NCI-H1930 (cell line): ENCODE data around the gene RNF44.
"Not testable (repeated sequence)": the region's sequence is repeated elsewhere in the genome, so short reads cannot be mapped to it uniquely, and the experiment has no call there.

Experiments used
- DNase-seq, 2 experiments: peaks; one replicate each; lab custom pipeline; 2025; lab: John Stamatoyannopoulos, UW

Gene RNF44

DNA sequence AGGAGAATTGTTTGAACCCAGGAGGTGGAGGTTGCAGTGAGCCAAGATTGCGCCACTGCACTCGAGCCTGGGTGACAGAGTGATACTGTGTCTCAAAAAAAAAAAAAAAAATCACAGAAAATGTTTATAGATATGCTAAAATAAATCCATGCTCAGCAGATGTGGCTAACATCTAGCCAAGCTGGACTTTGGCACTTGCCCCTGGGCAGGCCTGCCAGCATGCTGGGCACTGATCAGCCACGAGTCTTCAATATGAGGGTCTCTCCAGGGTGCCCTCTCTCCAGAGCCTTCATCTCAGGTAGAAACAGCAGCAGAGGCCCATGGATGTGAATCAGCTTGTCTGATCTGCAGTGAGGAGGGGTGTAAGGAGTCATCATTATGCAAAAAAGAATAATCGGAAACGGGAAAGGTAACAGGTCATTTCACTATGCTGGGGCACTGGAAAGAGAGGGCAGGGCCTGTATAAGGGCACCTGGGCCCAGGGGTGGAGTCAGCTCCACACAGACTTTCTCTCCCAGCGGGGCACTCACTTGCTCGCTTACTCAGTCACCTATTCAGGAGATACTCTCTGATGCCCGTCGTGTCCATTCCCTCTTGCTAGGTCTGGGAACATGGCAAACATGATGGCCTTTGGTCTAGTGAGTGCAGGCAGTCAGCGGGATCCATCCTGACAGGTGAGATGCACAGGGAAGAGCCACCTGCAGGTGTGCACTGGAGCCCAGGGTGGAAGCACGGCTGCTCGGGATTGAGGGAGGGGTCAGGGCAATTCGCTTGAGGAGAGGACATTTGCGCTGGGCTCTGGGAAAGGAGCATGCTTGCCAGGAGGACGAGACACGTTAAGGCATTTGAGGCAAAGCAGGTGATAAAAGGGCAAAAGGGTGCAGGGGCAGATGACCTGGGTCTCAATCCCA lies 17.1 kb downstream of the RNF44 start:
- no peak for DNase-seq

GRCh38 chr5:176517053-176517661 lies 20.0 kb downstream of the RNF44 start:
- DNase-seq, result no peak

- no peak for DNase-seq
These were observed 21.8 kb downstream of the RNF44 start for GRCh38 chr5:176515396-176515795.

- no peak for DNase-seq
These were observed 22.8 kb downstream of the RNF44 start for GRCh38 chr5:176514244-176514950.

GRCh38 chr5:176513788-176514187 lies 23.4 kb downstream of the RNF44 start:
- no peak for DNase-seq

- no peak for DNase-seq
These were observed 28.6 kb downstream of the RNF44 start for GRCh38 chr5:176508603-176509002.

- no peak for DNase-seq
These were observed 29.3 kb downstream of the RNF44 start for GRCh38 chr5:176507911-176508310.

DNA sequence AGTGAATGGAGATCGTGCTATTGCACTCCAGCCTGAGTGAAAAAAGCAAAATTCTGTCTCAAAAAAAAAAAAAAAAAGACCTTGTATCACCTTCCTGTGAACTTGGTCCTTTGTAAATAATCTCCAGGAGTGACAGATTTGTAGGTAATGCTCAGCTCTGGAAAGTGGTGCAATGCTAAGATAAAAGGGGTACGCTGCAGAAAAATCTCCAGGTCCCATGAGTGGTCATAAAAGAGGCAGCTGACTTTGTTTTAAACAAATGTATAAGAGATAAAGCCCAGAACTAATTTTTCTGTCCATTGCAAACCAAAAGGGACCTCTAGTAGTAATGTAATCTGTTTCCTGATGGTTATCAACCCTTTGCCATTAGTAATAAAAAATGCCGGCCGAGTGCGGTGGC lies 33.7 kb downstream of the RNF44 start:
- DNase-seq, result no peak

- DNase-seq, result no peak
These were observed 35.9 kb downstream of the RNF44 start for GRCh38 chr5:176501333-176501732.

- no peak for DNase-seq
These were observed 36.7 kb downstream of the RNF44 start for GRCh38 chr5:176500511-176500910.

GRCh38 chr5:176499273-176499672 lies 37.9 kb downstream of the RNF44 start:
- no peak for DNase-seq

DNA sequence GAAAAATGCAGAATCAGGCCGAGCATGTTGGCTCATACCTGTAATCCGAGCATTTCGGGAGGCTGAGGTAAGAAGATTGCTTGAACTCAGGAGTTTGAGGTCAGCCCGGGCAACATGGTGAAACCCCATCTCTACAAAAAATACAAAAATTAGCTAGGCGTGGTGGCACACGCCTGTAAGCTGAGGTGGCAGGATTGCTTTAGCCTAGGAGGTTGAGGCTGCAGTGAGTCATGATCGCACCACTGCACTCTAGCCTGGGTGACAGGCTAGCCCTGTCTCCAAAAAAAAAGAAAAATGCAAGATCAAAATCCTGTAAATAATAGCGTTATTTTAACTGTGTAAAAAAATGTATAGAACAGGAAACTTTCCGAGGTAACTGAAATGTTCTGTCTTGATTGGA lies 39.4 kb downstream of the RNF44 start:
- no peak for DNase-seq

DNA sequence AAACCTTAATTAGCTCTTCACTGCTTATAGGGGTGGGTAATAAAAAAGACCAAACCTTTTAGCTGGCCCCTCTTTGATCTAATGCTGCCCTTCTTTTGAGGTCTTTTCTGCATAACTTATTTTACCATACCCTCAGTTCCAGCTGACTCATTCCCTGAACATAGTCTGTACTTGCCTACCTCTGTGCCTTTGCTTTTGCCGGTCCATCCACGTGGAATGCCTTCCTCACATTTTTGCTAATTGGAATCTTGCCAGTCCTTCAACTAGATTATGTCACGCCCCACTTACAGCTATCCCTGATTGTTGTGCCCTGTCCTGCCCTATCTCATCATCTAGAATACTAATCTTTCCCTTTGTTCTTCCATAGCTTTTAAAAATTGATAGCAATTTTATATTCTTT lies 44.8 kb downstream of the RNF44 start:
- DNase-seq, result no peak

DNA sequence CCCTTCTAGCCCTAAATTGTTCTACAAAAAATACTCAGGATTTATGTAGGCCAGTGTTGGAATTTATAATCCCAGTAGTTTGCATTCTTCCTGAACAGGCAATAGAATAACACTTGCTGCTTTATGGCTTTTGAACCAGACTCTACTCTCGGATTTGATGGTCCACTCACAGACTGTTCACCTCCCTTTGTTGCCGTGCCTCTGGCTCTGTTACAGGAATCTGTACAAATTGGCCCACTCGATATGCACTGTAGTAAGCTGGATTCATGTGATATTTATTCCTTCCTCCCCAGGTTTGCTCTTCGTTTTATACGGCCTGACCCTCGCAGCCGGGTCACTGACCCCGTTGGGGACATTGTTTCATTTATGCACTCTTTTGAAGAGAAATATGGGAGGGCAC lies 45.3 kb downstream of the RNF44 start:
- no peak for DNase-seq

DNA sequence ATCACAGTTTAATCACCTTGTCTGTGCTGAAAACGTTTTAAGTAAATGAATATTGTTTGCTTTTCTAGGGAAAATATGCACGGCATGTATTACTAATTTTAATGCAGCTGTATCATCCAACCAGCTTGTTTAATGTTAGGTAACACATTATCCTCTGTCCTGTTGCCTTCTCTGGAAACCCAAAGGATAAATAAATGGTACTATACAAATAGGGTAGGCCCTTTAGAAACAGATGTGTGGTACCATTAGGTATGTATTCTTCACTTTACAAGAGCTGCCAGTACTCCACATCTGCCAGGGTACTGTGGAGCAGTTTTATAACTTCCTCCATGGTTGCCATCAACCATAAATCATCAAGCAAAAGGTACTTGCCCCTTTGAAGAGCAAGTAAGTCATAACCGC lies 46.1 kb downstream of the RNF44 start:
- DNase-seq, result no peak

- no peak for DNase-seq
These were observed 46.9 kb downstream of the RNF44 start for GRCh38 chr5:176490301-176490700.

GRCh38 chr5:176489077-176489476 lies 48.1 kb downstream of the RNF44 start:
- no peak for DNase-seq

- not testable (repeated sequence) for DNase-seq
These were observed 50.0 kb downstream of the RNF44 start for GRCh38 chr5:176487160-176487559.

DNA sequence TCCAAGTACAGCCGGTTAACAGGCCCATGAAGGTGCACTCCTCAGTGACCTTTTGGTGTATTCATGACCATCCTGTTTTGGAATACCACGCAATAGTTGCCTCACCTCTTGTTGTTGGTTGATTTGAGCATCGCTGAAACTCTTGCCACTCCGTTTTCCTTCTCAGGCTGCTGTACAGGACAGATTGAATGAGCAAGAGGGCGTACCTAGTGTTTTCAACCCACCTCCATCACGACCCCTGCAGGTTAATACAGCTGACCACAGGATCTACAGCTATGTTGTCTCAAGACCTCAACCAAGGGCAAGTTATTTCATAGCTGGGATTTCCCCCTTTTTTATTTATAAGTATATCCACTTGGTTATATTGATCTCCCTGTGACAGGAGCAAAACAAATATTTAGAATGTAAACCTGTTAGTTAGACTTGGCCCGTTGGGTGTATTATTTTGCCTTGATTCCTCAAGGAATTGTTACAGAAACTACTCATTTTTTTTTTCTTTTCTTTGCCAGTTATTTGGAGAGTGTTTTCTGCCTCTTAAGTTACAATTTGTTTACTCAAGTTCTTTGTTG lies 50.9 kb downstream of the RNF44 start:
- no peak for DNase-seq

DNA sequence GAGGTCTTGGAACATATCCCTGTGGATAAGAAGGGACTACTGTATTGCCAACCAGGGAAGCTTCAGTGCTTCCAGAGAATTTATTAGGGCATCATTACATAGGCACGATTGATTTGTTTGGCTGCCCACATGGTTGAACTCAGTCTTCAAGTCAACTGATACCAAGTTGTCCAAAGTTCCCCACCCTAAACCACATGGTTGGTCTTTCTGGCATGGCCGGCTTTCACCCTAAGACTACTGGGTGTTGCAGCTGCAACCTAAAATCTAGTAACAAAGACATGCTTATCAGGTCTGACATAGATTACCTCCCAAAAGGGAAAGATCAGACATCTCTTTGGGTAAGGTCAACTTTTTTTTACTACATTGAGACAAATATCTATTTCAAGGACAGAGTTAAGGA lies 52.0 kb downstream of the RNF44 start:
- no peak for DNase-seq

- no peak for DNase-seq
These were observed 55.5 kb downstream of the RNF44 start for GRCh38 chr5:176481711-176482110.
